Stromal cell of bone marrow (primary cell): ENCODE results near the gene PSMD6.
A peak's percentile ranks its signal among the peaks of the same experiment; 100 is the strongest.

Experiments used
- DNase-seq: peaks from one replicate; pipeline ENCODE4 v3.0.0-alpha.2; 2012; ENCODE audit warnings: low read depth

PSMD6 gene

DNA sequence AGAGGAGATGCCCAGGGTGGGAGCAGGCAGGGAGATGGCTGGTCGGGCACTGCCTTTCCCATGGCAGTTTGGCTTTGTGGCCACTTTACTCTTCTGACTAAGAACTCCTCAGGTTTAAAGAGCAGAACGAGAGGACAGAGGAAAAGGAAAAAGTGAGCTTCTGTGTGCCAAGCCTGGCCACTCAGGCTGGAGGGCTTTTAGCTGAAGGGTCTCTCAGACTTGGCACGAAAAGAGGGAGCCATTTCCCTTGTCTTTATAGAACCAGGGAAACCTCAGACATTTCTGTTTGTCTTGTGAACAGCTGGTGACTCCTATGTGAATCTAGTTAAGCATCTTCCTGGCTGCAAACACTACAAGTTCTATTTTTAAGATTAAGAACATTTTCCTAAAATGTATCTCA lies 23.3 kb upstream of the PSMD6 start:
- DNase-seq, result no peak

DNA sequence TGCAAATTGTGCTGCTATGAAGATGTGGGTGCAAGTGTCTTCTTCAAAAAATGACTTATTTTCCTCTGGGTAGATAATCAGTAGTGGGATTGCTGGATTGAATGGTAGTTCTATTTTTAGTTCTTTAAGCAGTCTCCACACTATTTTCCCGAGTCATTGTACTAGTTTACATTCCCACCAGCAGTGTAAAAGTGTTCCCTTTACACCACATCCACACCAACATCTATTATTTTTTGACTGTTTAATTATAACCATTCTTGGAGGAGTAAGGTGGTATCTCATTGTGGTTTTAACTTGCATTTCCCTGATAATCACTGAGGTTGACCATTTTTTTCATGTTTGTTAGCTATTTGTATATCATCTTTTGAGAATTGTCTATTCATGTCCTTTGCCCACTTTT lies 19.7 kb upstream of the PSMD6 start:
- DNase-seq, result no peak

GRCh38 chr3:64039981-64040733 lies 16.9 kb upstream of the PSMD6 start:
- DNase-seq, result no peak

DNA sequence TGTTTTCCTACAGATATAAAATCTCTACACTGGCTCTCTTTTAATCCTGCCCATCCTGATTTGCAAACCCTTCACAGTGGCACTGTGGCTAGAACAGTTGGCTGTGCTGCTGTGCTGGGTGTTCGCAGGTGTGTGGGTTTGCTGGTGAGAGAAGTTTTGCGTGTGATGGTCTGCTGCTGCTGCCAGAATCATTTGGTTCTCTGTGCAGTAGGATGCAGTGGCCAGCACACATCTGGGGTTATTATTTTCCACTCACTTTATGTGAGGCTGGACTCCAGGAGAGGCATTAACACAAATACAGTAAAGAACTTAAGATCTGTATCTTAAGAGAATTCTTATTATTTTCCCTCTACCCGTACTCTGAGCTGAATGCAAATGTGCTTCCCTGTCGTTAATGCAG lies 16.0 kb upstream of the PSMD6 start:
- no peak for DNase-seq

DNA sequence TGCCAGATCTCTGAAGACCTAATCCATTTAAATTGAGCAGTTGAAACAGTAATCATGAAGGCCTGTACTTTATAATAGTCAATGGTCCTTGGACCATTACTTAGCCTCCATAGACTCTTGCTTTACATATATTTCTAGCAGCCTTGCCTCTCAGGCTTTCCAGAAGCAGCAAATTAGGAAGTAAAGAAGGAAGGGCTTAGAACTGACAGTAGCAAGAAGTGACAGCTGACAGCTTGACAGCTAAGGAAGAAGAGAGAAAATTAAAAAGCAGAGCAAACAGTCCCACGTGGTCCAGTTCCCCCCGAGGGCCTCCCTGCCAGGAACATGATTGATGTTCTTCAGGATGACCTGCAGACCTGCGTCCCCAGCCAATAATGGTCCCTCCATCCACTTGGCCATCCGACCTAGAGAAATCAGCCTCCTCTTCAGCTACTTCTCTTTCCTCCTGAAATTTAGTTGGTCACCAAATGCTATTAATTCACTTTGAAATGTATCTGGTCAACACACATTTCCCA lies 15.0 kb upstream of the PSMD6 start:
- no peak for DNase-seq

DNA sequence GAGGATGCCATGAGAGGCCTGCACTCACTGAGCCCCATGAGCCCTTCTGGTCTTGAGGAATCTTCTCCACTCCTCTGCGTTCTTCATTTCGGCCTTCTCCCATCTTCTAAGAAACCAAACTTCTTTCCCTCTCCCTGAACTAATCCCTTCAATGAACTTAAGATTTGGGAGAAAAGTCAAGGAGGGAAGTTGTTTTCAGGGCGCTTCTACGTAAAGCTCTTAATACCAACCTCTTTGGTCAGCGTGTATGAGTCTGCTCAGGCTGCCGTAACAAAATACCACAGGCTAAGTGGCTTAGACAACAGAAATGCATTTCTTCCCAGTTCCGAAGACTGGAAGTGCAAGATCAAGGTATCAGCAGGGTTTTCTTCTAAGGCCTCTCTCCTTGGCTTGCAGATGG lies 13.8 kb upstream of the PSMD6 start:
- DNase-seq, result no peak

DNA sequence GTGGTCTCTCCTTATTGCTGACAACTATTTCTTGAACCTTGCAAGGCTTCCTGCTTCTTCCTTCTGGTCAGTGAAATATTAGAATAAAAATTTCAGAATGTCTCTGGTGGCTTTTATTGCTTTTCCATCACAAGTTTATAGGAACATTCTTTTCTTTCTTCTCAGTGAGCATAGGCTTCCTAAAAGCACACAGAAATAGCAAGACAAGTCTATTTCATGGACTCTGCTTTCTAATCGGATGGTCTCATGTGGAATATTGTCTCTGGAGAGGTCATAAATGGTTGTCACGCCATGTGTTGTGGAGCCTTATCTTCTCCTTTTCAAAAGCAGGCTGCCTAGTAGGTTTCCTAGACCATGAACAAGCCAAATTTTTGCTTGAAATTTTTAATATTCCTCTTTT lies 9.8 kb upstream of the PSMD6 start:
- no peak for DNase-seq

DNA sequence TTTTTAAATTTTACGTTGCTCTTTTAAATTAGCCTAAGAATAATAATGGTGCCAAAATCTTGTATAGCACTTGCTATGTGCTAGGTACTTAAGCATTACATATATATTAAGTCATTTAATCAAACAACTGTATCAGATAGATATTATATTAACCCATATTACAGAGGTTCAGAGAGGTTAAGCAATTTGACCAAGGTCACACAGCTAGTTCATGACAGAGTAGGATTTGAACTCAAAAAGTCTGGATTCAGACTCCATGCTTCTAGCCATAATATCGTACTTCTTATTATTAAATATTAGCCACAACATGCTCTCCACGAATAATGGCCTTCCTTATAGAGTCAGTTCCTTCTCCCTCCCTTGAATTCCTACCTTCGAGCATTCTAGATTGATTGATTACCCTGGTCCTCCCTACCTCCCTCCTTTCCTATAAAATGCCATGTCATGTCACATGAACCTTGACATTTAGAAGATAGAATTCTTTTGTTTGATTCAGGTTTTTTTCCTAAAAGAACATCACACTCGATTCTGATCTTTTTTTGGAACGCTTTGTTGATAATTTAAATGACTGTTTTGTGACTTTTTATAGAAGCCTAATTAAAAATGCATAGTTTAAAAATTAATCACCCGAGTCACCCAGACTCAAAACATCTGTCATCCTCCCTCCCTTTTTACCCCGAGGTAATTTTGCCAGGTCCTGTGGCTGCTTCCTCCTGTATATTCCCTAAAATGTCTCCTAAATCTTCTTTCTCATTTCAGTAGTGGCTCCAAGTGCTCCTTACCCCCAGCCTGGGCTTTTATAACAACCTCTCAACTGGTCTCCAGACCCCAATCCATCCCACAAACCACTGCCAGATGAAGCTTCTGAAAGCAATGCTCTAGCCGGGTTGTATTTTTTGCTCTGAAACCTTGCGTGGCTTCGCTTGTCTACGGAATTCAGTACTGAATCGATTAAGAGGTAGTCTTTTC lies 8.5 kb upstream of the PSMD6 start:
- no peak for DNase-seq

DNA sequence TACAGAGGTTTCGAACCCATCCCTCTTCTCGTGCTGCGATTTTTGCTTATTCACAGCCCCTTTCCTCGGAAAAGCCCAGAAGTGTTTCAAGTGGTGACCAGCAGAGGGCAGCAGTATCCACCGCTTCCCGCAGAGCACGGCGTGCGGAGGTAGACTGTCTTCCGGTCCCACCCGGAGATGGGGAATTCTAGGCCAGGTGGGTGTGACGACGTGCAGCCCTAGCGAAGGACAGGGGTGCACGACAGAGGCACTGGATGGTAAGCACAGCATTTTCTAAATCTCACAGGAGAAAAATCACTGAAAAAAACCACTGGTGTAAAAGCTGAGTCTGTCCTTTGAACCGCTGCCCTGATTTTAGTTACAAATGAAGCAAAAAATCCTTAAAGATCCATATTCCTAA lies 7.4 kb upstream of the PSMD6 start:
- DNase-seq, result peak; percentile 18

GRCh38 chr3:64029287-64029686 lies 6.0 kb upstream of the PSMD6 start:
- no peak for DNase-seq

GRCh38 chr3:64028754-64029153 lies 5.5 kb upstream of the PSMD6 start:
- no peak for DNase-seq

DNA sequence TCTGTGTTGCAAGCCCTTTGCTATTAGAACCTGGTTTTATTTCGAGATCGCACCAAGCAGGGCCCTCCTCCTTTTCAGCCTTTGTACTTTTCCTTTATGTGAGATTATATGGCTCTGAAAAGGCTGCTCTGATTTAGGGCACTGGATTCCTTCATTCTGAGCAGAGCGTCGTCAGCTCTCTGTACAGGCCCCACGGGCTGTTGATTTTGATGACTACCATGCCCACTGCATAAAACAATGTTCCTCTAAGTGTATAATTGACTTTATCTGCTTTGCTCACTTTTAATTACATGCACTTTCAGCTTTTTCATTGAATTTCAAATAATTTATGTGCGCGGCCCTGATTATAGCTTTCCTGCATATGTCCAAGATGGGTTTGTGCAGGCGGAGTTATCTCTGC lies 4.4 kb upstream of the PSMD6 start:
- DNase-seq, result no peak

DNA sequence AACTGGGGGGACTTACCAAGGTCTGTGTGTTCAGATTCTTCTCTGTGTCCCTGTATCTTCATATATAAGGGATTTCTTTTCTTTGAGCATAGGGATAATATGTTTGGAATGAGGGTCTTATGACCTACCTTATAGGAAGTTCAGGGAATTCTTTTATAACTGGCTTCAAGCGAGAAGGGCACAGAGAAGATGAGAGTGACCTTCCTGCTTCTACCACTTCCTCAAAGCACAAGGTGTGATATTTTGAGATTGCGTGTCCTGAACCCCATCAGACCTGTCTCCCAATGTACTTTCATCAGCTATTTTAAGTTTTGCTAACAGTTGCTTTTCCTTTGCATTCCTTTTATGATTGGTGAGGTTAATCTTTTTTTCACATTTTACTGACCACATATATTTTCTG lies 3.1 kb upstream of the PSMD6 start:
- no peak for DNase-seq

DNA sequence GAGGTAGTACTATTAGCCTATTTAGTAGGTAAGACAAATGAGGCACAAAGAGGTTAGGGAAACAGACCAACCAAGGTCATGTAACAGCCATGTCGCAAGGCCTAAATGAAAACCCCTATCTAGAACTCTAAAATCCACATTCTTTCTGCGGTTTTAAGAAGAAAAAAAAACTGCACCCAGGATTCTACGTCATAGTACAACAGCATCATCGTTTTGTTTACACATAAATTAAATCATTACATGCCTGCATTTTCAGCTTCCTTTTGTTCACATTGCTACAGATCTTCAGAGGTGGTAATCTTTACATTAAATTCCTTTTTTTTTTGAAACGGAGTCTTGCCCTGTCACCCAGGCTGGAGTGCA lies 548 bp upstream of the PSMD6 start:
- no peak for DNase-seq

DNA sequence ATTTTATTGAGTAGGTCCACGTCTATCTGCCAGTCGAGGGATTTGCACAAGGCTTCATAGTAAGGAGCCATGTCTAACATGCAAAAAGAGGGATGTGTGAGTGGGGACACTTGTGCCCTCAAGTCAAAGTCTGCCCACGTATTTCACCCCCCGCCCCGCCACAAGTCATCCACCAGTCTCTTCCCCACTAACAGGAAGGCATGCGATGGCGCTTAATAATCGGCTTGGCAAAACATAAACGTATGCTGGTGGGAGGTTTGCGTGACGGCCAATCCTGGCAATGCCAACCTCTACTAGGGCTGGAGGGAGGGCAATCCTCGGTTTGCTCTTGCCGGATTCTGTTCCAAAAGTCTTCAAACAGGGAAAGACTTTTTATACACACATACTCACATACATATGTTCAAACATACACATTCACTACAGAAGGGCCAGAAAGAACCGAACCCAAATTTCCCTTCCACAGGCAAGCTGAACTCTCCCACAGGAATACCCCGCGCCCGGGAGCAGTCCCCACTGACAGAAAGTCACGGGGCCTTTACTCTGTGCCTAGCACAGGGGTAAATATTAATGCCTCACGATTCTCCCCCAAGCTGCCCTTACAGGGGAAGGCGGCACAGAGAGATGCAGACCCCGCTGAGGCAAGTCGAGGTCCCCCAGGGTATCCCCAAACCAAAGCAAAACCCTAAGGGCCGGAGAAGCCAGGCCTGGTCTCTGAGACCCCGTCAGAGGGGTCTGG lies 675 bp downstream of the PSMD6 start:
- DNase-seq, result no peak

GRCh38 chr3:64021922-64022321 lies 1.4 kb downstream of the PSMD6 start:
- no peak for DNase-seq

GRCh38 chr3:64019879-64020278 lies 3.4 kb downstream of the PSMD6 start:
- no peak for DNase-seq

- no peak for DNase-seq
Observed at GRCh38 chr3:64019271-64019670, 4.0 kb downstream of the PSMD6 start.

DNA sequence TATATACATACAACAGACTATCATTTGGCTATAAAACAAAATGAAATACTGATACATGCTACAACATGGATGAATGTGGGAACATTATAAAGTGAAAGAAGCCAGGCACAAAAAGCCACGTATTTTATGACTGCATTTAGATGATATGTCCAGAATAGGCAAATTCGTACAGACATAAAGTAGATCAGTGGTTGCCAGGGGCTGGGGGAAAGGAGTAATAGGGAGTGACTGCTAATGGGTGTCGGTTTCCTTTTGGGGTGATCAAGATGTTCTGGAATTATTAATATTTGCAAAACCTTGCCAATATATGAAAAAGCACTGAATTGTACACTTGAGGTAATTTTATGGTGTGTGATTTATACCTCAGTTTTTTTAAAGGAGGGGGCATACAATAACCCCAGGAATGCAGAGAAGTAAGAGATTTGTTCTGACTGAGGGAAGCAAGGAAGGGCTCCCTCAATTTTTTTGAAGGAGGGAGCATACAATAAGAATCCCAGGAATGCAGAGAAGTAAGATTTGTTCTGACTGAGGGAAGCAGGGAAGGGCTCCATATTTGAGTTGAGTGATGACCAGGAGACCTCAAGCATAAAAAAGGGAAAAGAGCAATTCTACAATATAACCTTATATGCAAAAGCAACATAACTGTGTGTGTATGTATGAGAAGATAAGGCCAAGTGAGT lies 6.2 kb downstream of the PSMD6 start:
- no peak for DNase-seq

- peak; percentile 86 for DNase-seq
Observed at GRCh38 chr3:64011685-64012084, 11.6 kb downstream of the PSMD6 start.

- DNase-seq, result no peak
Observed at GRCh38 chr3:64010199-64010598, 13.1 kb downstream of the PSMD6 start.

GRCh38 chr3:64009528-64009927 lies 13.8 kb downstream of the PSMD6 start:
- DNase-seq, result no peak
